SH-SY5Y (cell line): Measurements from ENCODE around the gene NDRG4.

Source experiments
- GATA2 ChIP-seq: IDR thresholded peaks from 2 replicates; pipeline ENCODE4 v1.6.1; 2011; ENCODE audit warnings: mild to moderate bottlenecking, low read depth, low read length
- GATA3 ChIP-seq: IDR thresholded peaks from 2 replicates; pipeline ENCODE4 v1.6.1; 2011; ENCODE audit warnings: low read depth, mild to moderate bottlenecking, low read length, moderate library complexity

Gene NDRG4

GRCh38 chr16:58498341-58499091 is 1.4 kb upstream of the NDRG4 start:
- TF ChIP-seq GATA2 (no peak), GATA3 (no peak)

- TF ChIP-seq GATA2 (no peak), GATA3 (no peak)
Observed at GRCh38 chr16:58499092-58499511, 841 bp upstream of the NDRG4 start.

- TF ChIP-seq GATA3 (no peak), GATA2 (no peak)
Observed at GRCh38 chr16:58500430-58501241, 693 bp downstream of the NDRG4 start.

GRCh38 chr16:58501242-58502131 is 1.5 kb downstream of the NDRG4 start:
- TF ChIP-seq GATA3 (no peak), GATA2 (no peak)

GRCh38 chr16:58502217-58502921 is 2.4 kb downstream of the NDRG4 start:
- no peak for TF ChIP-seq GATA2
- TF ChIP-seq GATA3, result no peak

GRCh38 chr16:58503166-58503862 is 3.4 kb downstream of the NDRG4 start:
- TF ChIP-seq GATA3 (no peak), GATA2 (no peak)

- TF ChIP-seq GATA3, result no peak
- TF ChIP-seq GATA2, result no peak
Observed at GRCh38 chr16:58503863-58504688, 4.1 kb downstream of the NDRG4 start.

GRCh38 chr16:58506241-58507194 is 6.6 kb downstream of the NDRG4 start:
- TF ChIP-seq GATA2 (no peak), GATA3 (no peak)

GRCh38 chr16:58507195-58507962 is 7.4 kb downstream of the NDRG4 start:
- TF ChIP-seq GATA3, result no peak
- TF ChIP-seq GATA2, result no peak

- no peak for TF ChIP-seq GATA3
- TF ChIP-seq GATA2, result no peak
Observed at GRCh38 chr16:58507963-58508670, 8.2 kb downstream of the NDRG4 start.
